AG08395 (cell line): ENCODE measurements around the gene MACROD2.

ENCODE experiments used
- DNase-seq: peaks from one replicate; pipeline ENCODE4 v3.0.0; 2012; ENCODE audit warnings: mixed read lengths, low spot score

MACROD2 gene

GRCh38 chr20:15056246-15056645 is 1060.9 kb downstream of the MACROD2 start:
- no peak for DNase-seq

- no peak for DNase-seq
Measured at GRCh38 chr20:15058841-15059240, 1063.5 kb downstream of the MACROD2 start.

GRCh38 chr20:15059438-15059837 is 1064.1 kb downstream of the MACROD2 start:
- no peak for DNase-seq

- no peak for DNase-seq
Measured at GRCh38 chr20:15060265-15061060, 1065.1 kb downstream of the MACROD2 start.

- DNase-seq, result no peak
Measured at GRCh38 chr20:15061061-15061430, 1065.7 kb downstream of the MACROD2 start.

- DNase-seq, result no peak
Measured at GRCh38 chr20:15061955-15062354, 1066.6 kb downstream of the MACROD2 start.

GRCh38 chr20:15063081-15063480 is 1067.8 kb downstream of the MACROD2 start:
- DNase-seq, result no peak

GRCh38 chr20:15064741-15065140 is 1069.4 kb downstream of the MACROD2 start:
- no peak for DNase-seq

GRCh38 chr20:15065794-15066193 is 1070.5 kb downstream of the MACROD2 start:
- DNase-seq, result peak; percentile 3

- no peak for DNase-seq
Measured at GRCh38 chr20:15068486-15068885, 1073.2 kb downstream of the MACROD2 start.

GRCh38 chr20:15069355-15069754 is 1074.0 kb downstream of the MACROD2 start:
- DNase-seq, result no peak

GRCh38 chr20:15071085-15071808 is 1075.9 kb downstream of the MACROD2 start:
- no peak for DNase-seq

GRCh38 chr20:15072316-15072715 is 1077.0 kb downstream of the MACROD2 start:
- DNase-seq, result no peak

- no peak for DNase-seq
Measured at GRCh38 chr20:15075586-15075985, 1080.3 kb downstream of the MACROD2 start.

GRCh38 chr20:15076785-15077184 is 1081.5 kb downstream of the MACROD2 start:
- DNase-seq, result no peak

- DNase-seq, result no peak
Measured at GRCh38 chr20:15077733-15078250, 1082.5 kb downstream of the MACROD2 start.

GRCh38 chr20:15079594-15080340 is 1084.5 kb downstream of the MACROD2 start:
- DNase-seq, result no peak

GRCh38 chr20:15081261-15081660 is 1085.9 kb downstream of the MACROD2 start:
- DNase-seq, result no peak

- no peak for DNase-seq
Measured at GRCh38 chr20:15091421-15092037, 1096.2 kb downstream of the MACROD2 start.

GRCh38 chr20:15098351-15098750 is 1103.0 kb downstream of the MACROD2 start:
- DNase-seq, result no peak

GRCh38 chr20:15099130-15099529 is 1103.8 kb downstream of the MACROD2 start:
- no peak for DNase-seq
